Skeletal muscle tissue (tissue), 4 donors: ENCODE results near the gene AKAP6. TPM values are rescaled to one million over a fixed set of nuclear protein-coding genes. Genes with fewer than 3 reads are reported as not detected.

Source experiments
- H3K27ac ChIP-seq: one replicate; pipeline ENCODE4 v1.7.0; 2013; ENCODE audit warnings: mild to moderate bottlenecking, low read depth, low read length, inconsistent platforms
- H3K27me3 ChIP-seq, 3 donors: one replicate each; pipeline ENCODE4 v1.7.0; 2013; ENCODE audit warnings: low read length in 3 of 3; ENCODE audit not compliant: control insufficient read depth in 3 of 3, insufficient read depth in 3 of 3
- H3K36me3 ChIP-seq, 3 donors: one replicate each; pipeline ENCODE4 v1.7.0; 2013; ENCODE audit warnings: low read length in 3 of 3; ENCODE audit not compliant: control insufficient read depth in 3 of 3, insufficient read depth in 3 of 3
- H3K4me1 ChIP-seq, 3 donors: one replicate each; pipeline ENCODE4 v1.7.0; 2013; ENCODE audit warnings: low read length in 3 of 3, mild to moderate bottlenecking in 3 of 3; ENCODE audit not compliant: control insufficient read depth in 3 of 3, insufficient read depth in 3 of 3
- H3K4me3 ChIP-seq, 3 donors: one replicate each; pipeline ENCODE4 v1.7.0; 2013; ENCODE audit warnings: low read length in 3 of 3
- H3K9ac ChIP-seq, 3 donors: one replicate each; pipeline ENCODE4 v1.7.0; 2013; ENCODE audit warnings: low read length in 3 of 3, mild to moderate bottlenecking in 3 of 3, moderate library complexity in 2 of 3, low read depth in 1 of 3
- H3K9me3 ChIP-seq, 3 donors: one replicate each; pipeline ENCODE4 v1.7.0; 2013; ENCODE audit warnings: low read length in 3 of 3; ENCODE audit not compliant: control insufficient read depth in 3 of 3
- total RNA-seq: library from RNA; depleted of rRNA; stranded (reverse); fragments of >200 nt; gene quantifications from one replicate; pipeline ENCODE4 v1.2.3, GENCODE V29; 2014
- donor health status: Osteomylitis.

Gene AKAP6
- total RNA-seq, 1 donor from 2014 or later = 102 TPM

GRCh38 chr14:32696325-32697091, 367.4 kb downstream of the AKAP6 start:
- no peak overlapping the region for H3K4me3 ChIP-seq
- peaks cover 0 to 10% (median 7%) of the 10 kb centered on the region in 3 donors for H3K36me3 ChIP-seq
- no peaks in the 10 kb centered on the region for H3K9me3 ChIP-seq
- H3K27me3 ChIP-seq = no peaks in the 10 kb centered on the region
- peaks cover 0 to 1% (median 0%) of the 10 kb centered on the region in 3 donors for H3K4me1 ChIP-seq
- H3K9ac ChIP-seq = no peak overlapping the region
- no peak overlapping the region for H3K27ac ChIP-seq

- peaks cover 0 to 10% (median 7%) of the 10 kb centered on the region in 3 donors for H3K36me3 ChIP-seq
- no peaks in the 10 kb centered on the region for H3K27me3 ChIP-seq
- no peak overlapping the region for H3K4me3 ChIP-seq
- H3K4me1 ChIP-seq = peaks cover 0 to 7% (median 0%) of the 10 kb centered on the region in 3 donors
- H3K27ac ChIP-seq = no peak overlapping the region
- no peak overlapping the region for H3K9ac ChIP-seq
- no peaks in the 10 kb centered on the region for H3K9me3 ChIP-seq
Observed at GRCh38 chr14:32697114-32697513, 368.0 kb downstream of the AKAP6 start.

- Histone ChIP-seq H3K36me3 (peaks cover 0 to 10% (median 7%) of the 10 kb centered on the region in 3 donors), H3K9me3 (no peaks in the 10 kb centered on the region), H3K9ac (no peak overlapping the region), H3K4me3 (no peak overlapping the region), H3K4me1 (peaks cover 4 to 13% (median 4%) of the 10 kb centered on the region in 3 donors), H3K27me3 (no peaks in the 10 kb centered on the region), H3K27ac (no peak overlapping the region)
Observed at GRCh38 chr14:32697704-32698103, 368.6 kb downstream of the AKAP6 start.

GRCh38 chr14:32698831-32699230, 369.7 kb downstream of the AKAP6 start:
- peaks cover 9 to 23% (median 13%) of the 10 kb centered on the region in 3 donors for H3K4me1 ChIP-seq
- H3K4me3 ChIP-seq = no peak overlapping the region
- H3K36me3 ChIP-seq = peaks cover 0 to 10% (median 7%) of the 10 kb centered on the region in 3 donors
- no peaks in the 10 kb centered on the region for H3K9me3 ChIP-seq
- H3K9ac ChIP-seq = no peak overlapping the region
- no peak overlapping the region for H3K27ac ChIP-seq
- no peaks in the 10 kb centered on the region for H3K27me3 ChIP-seq

- Histone ChIP-seq H3K4me1 (peaks cover 9 to 24% (median 15%) of the 10 kb centered on the region in 3 donors), H3K9me3 (no peaks in the 10 kb centered on the region), H3K27ac (no peak overlapping the region), H3K36me3 (peaks cover 0 to 3% (median under 1%) of the 10 kb centered on the region in 3 donors), H3K27me3 (no peaks in the 10 kb centered on the region), H3K9ac (no peak overlapping the region), H3K4me3 (no peak overlapping the region)
Observed at GRCh38 chr14:32701475-32701874, 372.4 kb downstream of the AKAP6 start.

GRCh38 chr14:32702088-32702487, 373.0 kb downstream of the AKAP6 start:
- peaks cover 0 to 3% (median 0%) of the 10 kb centered on the region in 3 donors for H3K36me3 ChIP-seq
- peak overlapping the region in 1 of 3 donors; percentile 40 for H3K9ac ChIP-seq
- peak overlapping the region; percentile 61 for H3K27ac ChIP-seq
- H3K4me3 ChIP-seq = no peak overlapping the region
- H3K4me1 ChIP-seq = peaks cover 9 to 24% (median 17%) of the 10 kb centered on the region in 3 donors
- H3K9me3 ChIP-seq = no peaks in the 10 kb centered on the region
- H3K27me3 ChIP-seq = no peaks in the 10 kb centered on the region

- Histone ChIP-seq H3K36me3 (peaks cover 0 to 3% (median 0%) of the 10 kb centered on the region in 3 donors), H3K9me3 (no peaks in the 10 kb centered on the region), H3K4me3 (peak overlapping the region in 1 of 3 donors; percentile 15), H3K27me3 (no peaks in the 10 kb centered on the region), H3K4me1 (peaks cover 9 to 24% (median 17%) of the 10 kb centered on the region in 3 donors), H3K27ac (peak overlapping the region; percentile 61), H3K9ac (peak overlapping the region in 2 of 3 donors; percentile 3 to 34)
Observed at GRCh38 chr14:32702562-32702961, 373.5 kb downstream of the AKAP6 start.

- Histone ChIP-seq H3K4me1 (peaks cover 9 to 24% (median 22%) of the 10 kb centered on the region in 3 donors), H3K27me3 (no peaks in the 10 kb centered on the region), H3K9ac (peak overlapping the region in 1 of 3 donors; percentile 21), H3K36me3 (peaks cover 0 to 3% (median 0%) of the 10 kb centered on the region in 3 donors), H3K27ac (peak overlapping the region; percentile 61), H3K4me3 (peak overlapping the region in 1 of 3 donors; percentile 18), H3K9me3 (no peaks in the 10 kb centered on the region)
Observed at GRCh38 chr14:32703183-32703621, 374.1 kb downstream of the AKAP6 start.

- Histone ChIP-seq H3K4me1 (peaks cover 11 to 26% (median 26%) of the 10 kb centered on the region in 3 donors), H3K27ac (no peak overlapping the region), H3K27me3 (no peaks in the 10 kb centered on the region), H3K4me3 (no peak overlapping the region), H3K9me3 (no peaks in the 10 kb centered on the region), H3K36me3 (no peaks in the 10 kb centered on the region), H3K9ac (no peak overlapping the region)
Observed at GRCh38 chr14:32706721-32707519, 377.8 kb downstream of the AKAP6 start.
